ENCODE results near the gene ABCC11.

The ABCC11 gene

DNA sequence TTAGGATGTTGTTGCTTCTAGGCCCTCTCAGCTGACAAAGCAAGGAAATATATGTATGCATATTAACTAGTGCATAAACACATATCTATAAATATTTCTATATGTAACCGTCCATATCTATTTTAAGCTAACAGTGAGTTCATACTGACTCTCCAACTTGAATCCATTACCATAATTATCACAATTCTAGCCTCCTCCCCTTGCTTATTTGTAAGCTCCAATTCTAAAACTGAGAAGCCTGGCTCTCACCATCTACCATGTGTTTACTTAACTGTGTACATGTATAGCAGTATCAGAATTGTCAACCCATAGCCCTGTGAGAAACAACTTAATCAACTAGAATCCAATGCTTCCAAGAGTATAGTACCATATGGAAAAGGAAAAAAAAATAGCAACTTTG, 96.6 kb downstream of the ABCC11 start:
- no peak for DNase-seq
- H3K4me3 ChIP-seq (ENCODE audit: low read depth, low read length): no peak overlapping the region
- H3K27me3 ChIP-seq: no peaks in the 10 kb centered on the region
- no peaks in the 10 kb centered on the region for H3K4me1 ChIP-seq
- H3K36me3 ChIP-seq: no peaks in the 10 kb centered on the region
- H3K9me3 ChIP-seq: no peaks in the 10 kb centered on the region
- TF ChIP-seq, protein P1, sequence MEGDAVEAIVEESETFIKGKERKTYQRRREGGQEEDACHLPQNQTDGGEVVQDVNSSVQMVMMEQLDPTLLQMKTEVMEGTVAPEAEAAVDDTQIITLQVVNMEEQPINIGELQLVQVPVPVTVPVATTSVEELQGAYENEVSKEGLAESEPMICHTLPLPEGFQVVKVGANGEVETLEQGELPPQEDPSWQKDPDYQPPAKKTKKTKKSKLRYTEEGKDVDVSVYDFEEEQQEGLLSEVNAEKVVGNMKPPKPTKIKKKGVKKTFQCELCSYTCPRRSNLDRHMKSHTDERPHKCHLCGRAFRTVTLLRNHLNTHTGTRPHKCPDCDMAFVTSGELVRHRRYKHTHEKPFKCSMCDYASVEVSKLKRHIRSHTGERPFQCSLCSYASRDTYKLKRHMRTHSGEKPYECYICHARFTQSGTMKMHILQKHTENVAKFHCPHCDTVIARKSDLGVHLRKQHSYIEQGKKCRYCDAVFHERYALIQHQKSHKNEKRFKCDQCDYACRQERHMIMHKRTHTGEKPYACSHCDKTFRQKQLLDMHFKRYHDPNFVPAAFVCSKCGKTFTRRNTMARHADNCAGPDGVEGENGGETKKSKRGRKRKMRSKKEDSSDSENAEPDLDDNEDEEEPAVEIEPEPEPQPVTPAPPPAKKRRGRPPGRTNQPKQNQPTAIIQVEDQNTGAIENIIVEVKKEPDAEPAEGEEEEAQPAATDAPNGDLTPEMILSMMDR (IDR thresholded peaks at IDR 0.05; ENCODE audit: low read depth, low read length): no peak

DNA sequence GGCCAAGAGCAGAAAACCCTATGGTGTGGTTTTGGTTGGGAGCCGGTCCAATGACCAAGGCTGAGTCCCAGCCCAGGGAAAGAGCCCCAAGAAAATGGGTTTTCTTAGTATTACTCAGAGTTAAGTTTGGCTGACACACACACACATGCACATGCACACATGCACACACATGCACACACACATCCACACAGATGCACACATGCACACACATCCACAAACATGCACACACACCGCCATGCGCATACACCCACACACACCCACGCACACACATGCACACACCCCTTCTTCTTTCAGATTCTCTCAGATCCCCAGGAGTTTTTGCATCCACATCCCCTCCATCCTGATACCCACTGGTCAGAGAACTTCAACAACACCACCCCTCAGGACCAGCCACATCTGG, 100.6 kb downstream of the ABCC11 start:
- Histone ChIP-seq H3K27me3 (no peaks in the 10 kb centered on the region), H3K4me1 (no peaks in the 10 kb centered on the region), H3K9me3 (no peaks in the 10 kb centered on the region), H3K36me3 (no peaks in the 10 kb centered on the region), H3K4me3 (ENCODE audit: low read depth, low read length) (no peak overlapping the region)
- no peak for DNase-seq
- TF ChIP-seq, protein P1 (IDR thresholded peaks at IDR 0.05; ENCODE audit: low read depth, low read length): no peak

DNA sequence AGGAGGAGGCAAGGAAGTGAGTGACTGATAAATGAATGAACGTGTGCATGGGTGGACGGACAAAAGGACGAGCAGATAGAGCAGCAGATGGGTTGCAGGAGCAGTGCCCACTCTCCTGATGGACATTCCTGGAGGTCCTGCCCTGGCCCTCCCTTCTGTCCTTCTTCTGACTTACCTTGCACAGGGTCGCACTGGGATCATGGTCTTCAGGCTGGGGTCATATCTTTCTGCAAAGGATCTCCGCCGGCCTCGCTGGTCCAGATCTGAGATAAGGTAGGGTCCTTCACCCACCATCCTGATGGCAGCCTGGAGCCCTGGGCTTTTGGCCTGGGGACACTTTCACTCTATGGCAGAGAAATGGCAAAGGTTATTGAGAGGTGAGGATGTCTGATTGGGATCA, 101.2 kb downstream of the ABCC11 start:
- Histone ChIP-seq H3K36me3 (no peaks in the 10 kb centered on the region), H3K4me3 (ENCODE audit: low read depth, low read length) (no peak overlapping the region), H3K4me1 (no peaks in the 10 kb centered on the region), H3K9me3 (no peaks in the 10 kb centered on the region), H3K27me3 (no peaks in the 10 kb centered on the region)
- no peak for DNase-seq
- TF ChIP-seq, protein P1 (IDR thresholded peaks at IDR 0.05; ENCODE audit: low read depth, low read length): no peak

DNA sequence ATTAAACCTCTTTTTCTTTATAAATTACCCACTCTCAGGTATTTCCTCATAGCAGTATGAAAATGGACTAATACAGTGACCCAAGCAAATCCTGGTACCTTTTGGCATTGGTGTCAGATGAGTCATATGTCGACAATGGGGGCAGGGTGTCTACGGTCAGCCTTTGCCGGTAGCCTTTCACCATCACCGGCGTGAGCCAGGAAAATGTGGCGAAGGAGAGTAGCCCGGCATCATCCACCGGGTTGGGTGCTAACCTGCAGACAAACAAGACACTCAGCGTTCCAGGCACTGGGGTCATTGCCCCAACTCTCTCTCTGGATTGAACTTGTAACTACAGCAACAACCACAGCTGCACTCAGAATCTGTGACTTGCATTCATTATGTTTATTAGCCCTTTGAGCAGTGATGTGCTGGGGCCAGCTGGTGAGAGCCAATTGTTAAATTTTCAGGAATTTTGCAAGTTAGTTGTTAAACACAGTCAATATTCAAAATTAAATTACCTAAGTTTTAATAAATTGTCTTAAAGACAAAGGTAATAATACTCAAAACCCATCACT, 103.4 kb downstream of the ABCC11 start:
- no peaks in the 10 kb centered on the region for H3K9me3 ChIP-seq
- TF ChIP-seq, protein P1 (IDR thresholded peaks at IDR 0.05; ENCODE audit: low read depth, low read length): no peak
- no peak overlapping the region for H3K4me3 ChIP-seq (ENCODE audit: low read depth, low read length)
- no peaks in the 10 kb centered on the region for H3K36me3 ChIP-seq
- no peaks in the 10 kb centered on the region for H3K27me3 ChIP-seq
- no peak for DNase-seq
- H3K4me1 ChIP-seq: no peaks in the 10 kb centered on the region

DNA sequence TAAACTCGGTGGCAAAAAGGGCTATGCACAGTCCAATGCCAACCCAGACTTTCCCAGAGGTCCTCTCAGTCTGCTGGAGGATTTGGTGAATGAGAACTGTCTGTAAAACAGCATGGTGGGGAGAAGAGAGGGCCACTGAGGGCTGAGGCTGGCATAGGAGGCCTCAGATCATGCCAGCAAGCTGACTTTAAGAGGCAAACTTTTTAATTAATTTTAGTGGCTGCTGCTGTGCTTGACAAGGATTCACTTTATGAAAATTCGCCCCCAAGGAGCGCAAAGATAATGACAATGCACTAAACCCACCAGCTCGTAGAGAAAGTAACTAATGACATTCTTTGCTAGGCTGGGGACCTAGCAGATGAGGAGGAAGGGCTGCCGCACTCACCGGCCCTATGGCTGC, 106.5 kb downstream of the ABCC11 start:
- no peak for DNase-seq
- no peaks in the 10 kb centered on the region for H3K4me1 ChIP-seq
- no peaks in the 10 kb centered on the region for H3K27me3 ChIP-seq
- H3K36me3 ChIP-seq: no peaks in the 10 kb centered on the region
- no peaks in the 10 kb centered on the region for H3K9me3 ChIP-seq
- TF ChIP-seq, protein P1 (IDR thresholded peaks at IDR 0.05; ENCODE audit: low read depth, low read length): no peak
- H3K4me3 ChIP-seq (ENCODE audit: low read depth, low read length): no peak overlapping the region

DNA sequence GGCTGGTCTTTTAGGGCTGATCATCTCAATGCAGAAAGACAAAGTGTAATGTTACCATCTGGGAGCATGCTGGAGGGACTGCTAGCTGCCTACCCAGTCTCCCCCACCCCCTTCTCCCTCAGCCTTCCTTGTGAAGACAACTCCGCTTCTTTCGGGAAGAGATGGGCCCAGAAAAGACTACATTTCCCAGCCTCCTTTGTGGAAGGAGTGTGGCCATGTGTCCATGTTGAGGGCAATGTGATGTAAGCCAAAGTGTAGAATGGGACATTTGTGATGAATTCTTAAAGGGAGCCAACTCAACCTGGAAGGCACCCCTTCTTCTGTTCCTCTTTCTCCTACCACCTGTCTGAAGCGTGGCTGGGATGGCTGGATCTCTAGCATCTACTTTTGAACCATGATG, 107.8 kb downstream of the ABCC11 start:
- Histone ChIP-seq H3K36me3 (no peaks in the 10 kb centered on the region), H3K4me1 (no peaks in the 10 kb centered on the region), H3K9me3 (no peaks in the 10 kb centered on the region), H3K4me3 (ENCODE audit: low read depth, low read length) (no peak overlapping the region), H3K27me3 (no peaks in the 10 kb centered on the region)
- no peak for DNase-seq
- TF ChIP-seq, protein P1 (IDR thresholded peaks at IDR 0.05; ENCODE audit: low read depth, low read length): no peak

Measured in BE2C (cell line).